GM19324 (cell line): ENCODE data around the gene CYREN.
"Not testable (repeated sequence)": the region's sequence is repeated elsewhere in the genome, so short reads cannot be mapped to it uniquely, and the experiment has no call there.

ENCODE experiments used
- ATAC-seq: cut with Tn5 transposase; IDR thresholded peaks from one replicate; pipeline ENCODE4 v1.9.1; 2021; ENCODE audit warnings: mild to moderate bottlenecking, moderate library complexity; ENCODE audit not compliant: unreplicated experiment, low FRiP score

CYREN gene

DNA sequence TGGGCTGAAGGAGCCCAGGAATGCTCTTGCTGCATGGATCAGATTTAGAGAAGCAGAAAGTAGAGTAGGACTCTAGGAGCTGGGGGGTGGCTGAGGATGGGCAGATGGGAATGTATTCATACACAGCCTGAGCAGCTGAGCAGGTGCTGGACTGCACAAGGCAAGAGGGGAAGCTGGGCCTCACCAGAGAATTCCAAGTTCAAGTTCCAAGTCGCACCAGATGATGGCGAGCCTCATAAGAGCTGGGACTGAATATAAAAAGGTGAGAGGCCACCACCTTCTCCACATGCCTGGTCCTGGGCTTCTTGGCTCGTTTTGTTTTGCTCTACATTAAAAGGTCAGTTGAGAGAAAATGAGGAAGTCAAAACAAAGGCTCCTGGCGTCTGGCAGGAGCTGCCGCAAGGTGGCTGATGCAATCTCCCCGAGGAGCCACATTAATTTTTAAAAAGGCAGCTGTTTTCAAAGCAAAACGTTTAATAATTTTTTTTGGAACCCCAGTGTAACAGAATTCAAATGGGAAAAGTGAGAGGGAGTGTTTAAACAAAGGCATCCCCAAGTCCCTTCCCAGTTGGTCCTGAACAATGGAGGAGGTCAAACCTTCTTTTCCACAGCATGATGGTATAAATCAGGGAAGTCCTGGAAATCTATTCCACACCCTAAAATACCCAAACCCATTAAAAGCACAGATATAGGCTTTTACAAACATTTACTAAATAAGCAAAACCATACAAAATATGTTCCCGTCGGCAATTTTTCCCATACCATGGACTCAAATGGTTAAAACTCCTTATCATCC, 9.5 kb downstream of the CYREN start:
- no peak for ATAC-seq

DNA sequence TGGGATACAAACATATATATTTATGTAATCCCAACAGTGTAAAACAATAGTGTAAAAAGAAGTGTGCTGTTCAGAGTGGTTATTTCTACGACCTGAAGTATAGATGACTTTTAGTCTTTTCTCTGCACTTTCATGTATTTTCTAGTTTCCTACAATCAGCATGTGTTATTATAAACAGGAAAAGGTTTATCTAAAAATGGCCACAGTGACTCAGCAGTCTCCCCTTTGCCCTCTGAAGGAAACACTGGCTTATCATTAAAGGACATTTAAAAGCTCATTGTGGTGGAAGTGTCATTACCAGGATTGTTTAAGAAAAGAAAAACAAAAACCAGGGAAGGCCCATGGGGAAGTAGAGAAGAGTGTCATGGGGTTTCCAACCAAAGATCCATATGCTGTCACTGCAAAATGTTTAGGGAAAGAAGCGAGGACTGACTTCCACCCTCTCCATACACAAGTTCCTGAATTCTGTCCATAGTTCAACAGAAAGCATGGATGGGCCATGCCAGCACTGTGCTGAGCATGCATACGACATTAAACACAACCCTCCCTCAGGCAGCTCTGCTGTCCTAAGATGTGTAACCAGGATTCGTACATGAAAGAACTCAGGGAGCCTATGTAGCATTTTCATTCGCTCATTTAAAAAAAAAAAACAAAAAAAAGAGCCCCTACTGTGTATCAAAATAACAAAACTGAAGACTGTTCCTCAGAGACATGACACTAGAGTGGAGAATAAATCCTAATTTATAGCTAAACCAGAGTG, 10.2 kb downstream of the CYREN start:
- no peak for ATAC-seq

DNA sequence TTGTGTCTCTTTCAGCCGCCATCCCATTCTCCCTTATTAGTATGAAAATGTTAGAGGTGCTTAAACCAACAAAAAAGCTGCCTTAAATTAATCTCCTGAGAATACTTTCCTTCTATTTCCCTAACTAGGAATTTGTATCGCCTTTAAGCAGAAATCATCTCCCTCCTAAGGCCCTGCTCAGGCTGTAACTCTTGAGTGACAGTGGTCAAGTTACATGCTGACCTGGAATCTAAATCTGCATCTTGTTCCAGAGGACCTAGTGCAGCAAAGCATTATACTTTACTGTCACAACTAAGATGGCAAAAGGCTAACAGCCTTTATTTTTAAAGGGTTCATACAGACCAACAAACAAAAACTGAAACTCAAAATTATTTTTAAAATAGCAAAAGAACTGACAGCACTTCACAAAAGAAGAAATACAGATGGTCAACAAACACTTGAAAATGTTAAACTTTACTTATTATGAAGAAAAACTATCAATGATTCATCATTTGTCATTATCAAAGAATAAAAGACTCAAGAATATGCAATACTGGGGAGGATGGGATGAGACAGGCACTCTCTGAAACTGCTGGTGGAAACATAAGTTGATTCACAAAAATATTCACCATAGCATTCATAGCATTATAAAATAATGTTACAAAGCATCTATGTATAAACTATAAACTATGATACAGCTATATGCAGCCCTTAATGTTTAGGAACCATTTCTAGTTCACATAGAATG, 11.0 kb downstream of the CYREN start:
- ATAC-seq = no peak

DNA sequence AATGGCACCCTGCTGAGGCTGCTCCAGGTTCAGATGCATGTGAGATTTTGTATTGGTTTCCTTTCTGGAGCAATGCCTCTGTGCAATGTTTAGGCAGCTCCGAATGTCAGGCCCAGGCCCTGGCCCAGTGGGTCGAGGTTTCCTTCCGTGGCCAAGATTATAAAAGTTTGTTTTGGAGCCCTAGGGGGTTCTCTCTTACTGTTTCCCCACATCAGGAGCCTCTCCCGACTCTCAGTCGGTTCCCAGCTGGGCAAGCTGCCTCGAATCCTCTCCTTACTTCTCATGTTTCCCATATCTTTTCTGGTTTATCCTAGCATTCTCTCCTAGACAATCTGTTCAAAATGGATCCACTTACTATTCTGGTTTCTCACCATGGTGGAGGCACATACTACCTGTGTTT, 11.6 kb downstream of the CYREN start:
- no peak for ATAC-seq

DNA sequence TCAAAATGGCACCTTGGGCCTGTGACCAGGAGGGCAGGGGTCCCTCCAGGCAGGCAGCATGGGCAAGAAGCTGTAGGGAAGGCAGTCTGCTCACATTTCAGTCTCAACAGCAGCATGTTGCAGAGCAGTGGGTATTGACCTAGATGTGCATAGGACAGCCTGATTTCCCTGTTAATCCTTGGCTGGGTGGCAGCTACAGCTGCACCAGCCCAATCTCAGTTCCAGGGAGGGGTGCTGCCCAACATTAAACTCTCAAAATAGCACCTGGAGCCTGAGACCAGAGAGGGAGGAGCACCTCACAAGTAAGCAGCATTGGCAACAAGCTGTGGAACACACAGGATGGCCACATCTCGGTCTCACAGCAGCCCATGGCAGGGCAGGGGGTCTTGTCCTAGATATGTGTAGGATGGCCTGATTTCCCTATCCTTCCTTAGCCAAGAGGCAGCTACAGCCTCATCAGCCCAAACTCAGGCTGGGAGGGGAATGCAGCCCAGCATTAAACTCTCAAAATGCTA, 12.3 kb downstream of the CYREN start:
- no peak for ATAC-seq

GRCh38 chr7:135156290-135156689, 14.2 kb downstream of the CYREN start:
- ATAC-seq = no peak

DNA sequence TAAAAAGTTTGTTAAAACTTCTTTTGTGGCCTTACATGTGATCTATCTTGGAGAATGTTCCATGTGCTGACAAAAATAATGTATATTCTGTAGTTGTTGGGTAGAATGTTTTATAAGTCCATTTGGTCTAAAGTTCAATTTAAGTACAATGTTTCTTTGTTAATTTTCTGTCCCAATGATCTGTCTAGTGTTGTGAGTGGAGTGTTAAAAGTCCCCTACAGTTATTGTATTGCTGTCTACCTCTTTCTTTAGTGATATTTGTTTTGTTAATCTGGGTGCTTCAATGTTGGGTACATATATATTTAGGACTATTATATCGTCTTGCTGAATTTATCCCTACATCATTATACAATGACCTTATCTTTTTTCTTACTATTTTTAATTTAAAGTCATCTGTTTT, 15.8 kb downstream of the CYREN start:
- no peak for ATAC-seq

DNA sequence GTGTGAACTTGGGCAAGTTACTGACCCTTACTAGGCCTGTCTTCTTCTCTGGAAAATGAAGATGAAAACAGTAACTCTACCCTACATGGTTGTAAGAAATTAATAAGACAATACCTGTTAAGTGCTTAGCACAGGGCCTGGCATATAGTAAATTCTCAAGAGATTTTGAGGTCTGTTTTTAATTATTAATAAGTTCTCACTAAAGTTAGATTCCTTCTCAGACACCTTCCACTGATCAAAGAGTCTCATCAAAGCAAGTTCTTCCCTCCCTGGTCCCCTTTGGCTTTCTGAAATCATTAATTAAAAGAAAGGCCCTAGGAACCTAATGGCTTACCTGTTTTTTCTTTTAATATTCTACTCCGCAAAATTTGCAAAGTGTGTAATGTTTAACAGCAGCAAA, 18.1 kb downstream of the CYREN start:
- ATAC-seq = no peak

DNA sequence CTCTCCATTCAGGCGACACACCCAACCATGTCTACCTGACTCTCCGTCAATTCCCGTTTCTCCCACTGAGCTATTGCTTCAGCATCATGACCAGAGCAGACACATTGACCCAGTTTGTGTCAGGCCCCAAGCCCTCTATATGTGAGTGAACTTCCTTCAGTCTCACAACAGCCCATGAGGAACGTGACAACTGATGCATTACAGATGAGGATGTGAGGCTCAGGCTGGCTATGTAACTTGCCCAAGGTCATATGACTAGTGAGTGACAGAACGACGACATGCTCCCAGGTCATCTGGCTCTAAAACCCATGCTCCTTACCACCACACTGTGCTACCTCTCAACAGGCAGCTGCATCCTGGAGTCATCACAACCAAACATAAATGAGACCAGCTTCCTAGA, 19.0 kb downstream of the CYREN start:
- no peak for ATAC-seq

GRCh38 chr7:135151132-135151531, 19.4 kb downstream of the CYREN start:
- ATAC-seq = no peak

- no peak for ATAC-seq
Observed at GRCh38 chr7:135150072-135150782, 20.3 kb downstream of the CYREN start.

DNA sequence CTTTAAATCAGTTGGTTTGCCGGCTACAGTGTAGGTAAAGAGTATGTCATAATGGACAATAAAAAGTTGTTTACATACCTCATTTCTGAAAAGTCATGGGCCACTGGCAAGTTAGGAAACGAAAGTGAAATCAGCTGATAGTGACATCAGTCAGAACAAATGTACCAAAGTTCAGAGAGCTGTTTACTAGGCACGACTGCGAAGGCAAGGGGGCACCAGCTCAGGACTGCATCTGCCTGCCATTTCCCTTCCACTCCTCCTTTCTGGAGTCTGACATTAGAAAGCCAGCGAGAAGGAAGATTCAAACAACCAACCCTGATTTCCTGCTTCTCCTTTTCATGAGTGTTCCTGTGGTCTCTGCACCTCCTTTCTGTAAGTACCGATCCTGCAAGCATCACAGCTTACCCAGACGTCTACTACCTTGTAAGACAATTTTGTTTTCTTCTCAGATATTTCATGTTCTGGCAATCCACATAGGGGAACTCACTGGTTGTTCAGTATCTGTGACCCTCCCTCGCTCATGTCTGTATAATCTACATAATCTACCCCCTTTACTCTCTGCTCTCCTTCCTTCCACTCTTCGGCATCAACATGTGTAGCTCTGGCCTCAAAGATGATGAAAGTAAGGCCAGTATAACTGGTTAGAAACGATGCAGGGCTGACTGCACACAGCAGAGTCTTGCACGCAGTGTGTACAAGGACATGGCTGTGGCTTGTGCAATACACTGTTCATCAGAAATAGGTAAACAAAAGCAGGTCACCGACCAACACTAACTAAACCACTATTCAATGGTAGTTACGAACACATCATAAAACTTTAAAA, 22.4 kb downstream of the CYREN start, which contains the start of gene TMEM140:
Gene TMEM140 (plus strand): TSS at position 174 of the 823 bp plus-strand sequence. CDS start 16,370 bp downstream, outside the sequence.
- peak; percentile 61 for ATAC-seq

- peak; percentile 11 for ATAC-seq
Observed at GRCh38 chr7:135147341-135147898, 23.1 kb downstream of the CYREN start.

DNA sequence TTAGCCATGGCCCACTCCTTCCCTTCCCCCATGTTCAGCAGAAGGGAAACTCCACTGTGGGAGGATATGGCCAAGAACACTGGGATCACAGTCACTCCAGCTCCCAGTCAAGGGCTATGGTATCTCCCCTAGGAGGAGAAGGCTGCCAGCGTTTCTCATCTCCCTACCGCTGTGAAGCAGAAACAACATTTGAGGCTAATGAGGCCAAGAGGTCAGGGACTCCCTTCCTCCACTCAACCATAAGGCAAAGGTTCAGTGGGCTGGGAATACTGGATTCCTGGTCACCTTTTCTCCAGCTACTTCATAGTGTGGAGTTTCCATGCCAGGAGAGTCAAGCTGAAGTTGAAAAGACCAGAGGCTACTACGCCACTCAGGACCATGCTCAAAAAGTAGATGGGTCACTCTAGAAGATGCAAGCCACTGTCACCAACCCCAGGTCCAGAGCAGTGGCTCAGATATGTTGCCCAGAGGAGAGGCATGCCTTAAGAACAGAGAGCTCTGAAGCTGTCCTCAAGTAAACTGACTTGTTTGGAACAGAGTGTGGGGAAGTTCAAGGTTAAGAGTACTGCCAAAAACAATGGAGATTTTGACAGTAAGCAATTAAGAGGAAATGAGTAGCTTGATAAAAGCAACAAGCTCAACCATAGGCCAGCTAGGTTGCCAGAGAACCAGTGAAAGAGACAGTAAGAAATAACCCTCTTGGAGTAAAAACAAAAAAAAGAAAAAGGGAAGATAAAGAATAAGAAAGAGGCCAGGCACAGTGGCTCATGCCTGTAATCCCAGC, 26.4 kb downstream of the CYREN start:
- no peak for ATAC-seq

DNA sequence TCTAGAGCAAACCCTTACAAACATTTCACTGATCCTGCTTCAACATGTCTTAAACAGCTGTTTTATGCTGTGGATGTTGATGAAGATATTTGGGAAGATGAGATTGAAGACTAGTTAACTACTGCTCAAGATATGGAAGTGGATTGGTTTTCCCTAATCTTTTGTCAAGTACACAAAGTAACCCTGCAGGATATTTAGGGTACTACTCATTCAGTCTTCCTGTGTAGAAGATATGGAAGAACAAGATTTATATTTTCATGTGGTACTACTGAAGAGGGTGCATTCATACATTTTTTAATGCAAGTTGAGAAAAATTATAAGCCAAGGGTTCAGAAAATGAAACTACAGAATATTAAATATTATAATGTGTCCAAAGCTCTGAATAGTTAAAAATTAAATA, 40.9 kb downstream of the CYREN start:
- no peak for ATAC-seq

DNA sequence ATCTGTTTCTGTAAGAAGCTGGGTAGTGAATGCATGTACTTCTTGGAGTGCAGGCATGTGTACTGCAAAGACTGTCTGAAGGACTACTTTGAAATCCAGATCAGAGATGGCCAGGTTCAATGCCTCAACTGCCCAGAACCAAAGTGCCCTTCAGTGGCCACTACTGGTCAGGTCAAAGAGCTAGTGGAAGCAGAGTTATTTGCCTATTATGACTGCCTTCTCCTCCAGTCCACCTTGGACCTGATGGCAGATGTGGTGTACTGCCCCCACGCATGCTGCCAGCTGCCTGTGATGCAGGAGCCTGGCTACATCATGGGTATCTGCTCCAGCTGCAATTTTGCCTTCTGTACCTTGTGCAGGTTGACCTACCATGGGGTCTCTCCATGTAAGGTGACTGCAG, 41.6 kb downstream of the CYREN start:
- no peak for ATAC-seq

DNA sequence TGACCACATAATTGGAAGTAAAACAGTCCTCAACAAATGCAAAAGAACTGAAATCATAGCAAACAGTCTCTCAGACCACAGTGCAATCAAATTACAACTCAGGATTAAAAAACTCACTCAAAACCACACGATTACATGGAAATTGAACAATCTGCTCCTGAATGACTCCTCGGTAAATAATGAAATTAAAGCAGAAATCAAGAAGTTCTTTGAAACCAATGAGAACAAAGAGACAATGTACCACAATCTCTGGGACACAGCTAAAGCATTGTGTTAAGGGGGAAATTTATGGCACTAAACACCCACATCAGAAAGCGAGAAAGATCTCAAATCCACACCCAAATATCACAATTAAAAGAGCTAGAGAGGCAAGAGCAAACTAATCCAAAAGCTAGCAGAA, 45.9 kb downstream of the CYREN start:
- ATAC-seq = not testable (repeated sequence)

DNA sequence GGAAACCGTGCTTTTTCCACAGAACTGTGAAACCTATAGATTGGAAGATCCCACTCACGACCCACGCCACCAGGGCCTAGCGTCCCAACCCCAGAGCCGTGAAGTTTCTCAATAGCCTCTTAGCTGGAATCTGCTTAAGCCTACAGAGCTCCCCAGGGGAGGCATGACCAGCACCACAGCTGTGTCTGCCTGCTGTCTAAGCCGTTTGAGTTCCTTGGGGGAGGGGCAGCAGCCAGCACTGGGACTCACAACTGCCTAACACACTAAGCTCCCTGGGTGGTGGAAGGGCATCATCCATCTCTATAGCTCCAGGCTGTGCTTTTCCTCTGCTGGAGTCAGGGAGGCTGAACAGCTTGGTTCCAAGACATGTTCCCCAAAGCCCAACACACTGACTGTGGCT, 48.6 kb downstream of the CYREN start:
- ATAC-seq = no peak
